CD4-positive, alpha-beta T cell treated with Interleukin-1 beta for 1 hour (primary cell): Measurements from ENCODE around the gene OTULIN.

Experiments used
- DNase-seq, 2 donors: peaks; one replicate each; pipeline ENCODE4 v3.0.0-alpha.2; 2020 to 2022

Gene OTULIN

DNA sequence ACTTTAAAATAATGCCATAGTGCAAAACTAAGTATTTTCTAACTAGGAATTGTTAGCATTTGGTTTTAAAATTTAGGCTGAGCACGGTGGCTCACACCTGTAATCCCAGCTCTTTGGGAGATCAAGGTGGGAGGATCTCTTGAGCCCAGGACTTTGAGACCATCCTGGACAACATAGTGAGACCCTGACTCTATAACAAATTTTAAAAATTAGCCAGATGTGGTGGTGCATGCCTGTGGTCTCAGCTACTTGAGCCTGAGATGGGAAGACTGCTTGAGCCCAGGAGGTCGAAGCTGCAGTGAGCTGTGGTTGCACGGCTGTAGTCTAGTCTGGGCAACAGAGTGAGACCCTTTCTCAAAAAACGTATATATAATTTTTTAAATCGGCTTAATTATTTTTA is 4.9 kb downstream of the OTULIN start:
- DNase-seq: no peak

- peak in 1 of 2 donors; percentile 18 for DNase-seq
Measured at GRCh38 chr5:14669975-14670374, 5.5 kb downstream of the OTULIN start.

DNA sequence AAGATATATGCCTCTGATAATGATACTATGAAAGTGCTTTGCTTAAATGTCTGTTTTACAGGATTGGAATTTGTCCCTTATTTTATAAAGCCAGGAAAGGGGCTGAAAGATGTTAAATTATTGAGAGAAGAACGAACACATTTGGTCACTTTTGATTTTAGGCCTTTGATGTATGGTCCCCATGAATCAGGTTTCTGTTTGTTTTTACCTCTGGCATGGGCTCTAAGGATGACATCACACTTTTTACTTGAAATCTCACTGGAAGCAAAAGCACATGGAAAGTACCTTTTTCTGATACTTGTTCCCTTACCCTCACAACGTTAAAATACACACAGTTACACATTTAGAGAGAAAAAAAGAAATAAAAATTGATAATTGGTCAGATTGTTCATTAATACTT is 6.9 kb downstream of the OTULIN start:
- peak in 1 of 2 donors; percentile 59 for DNase-seq

GRCh38 chr5:14672082-14672481 is 7.6 kb downstream of the OTULIN start:
- DNase-seq: no peak

GRCh38 chr5:14672484-14673394 is 8.2 kb downstream of the OTULIN start:
- DNase-seq: no peak

GRCh38 chr5:14673443-14673842 is 8.9 kb downstream of the OTULIN start:
- no peak for DNase-seq

- no peak for DNase-seq
Measured at GRCh38 chr5:14674983-14675854, 10.7 kb downstream of the OTULIN start.

DNA sequence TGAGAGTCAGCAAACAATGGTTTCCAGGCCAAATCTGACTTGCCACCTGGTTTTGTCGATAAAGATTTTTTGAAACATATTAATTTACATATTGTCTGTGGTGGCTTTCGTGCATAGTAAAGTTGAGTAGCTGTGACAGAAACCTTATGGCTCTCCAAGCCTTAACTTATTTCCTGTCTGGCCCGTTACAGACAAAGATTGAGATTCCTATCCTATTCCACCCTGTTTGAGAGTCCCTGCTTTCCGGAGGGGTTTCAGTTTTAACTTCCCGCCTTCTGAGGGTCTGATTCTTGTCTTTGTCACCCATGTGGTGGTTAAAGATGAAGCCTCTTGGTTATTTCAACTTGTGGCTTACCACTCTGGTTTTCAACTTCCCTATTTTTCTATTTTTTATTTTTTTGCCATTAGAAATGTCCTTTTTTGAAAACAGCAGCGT is 11.4 kb downstream of the OTULIN start:
- peak in 1 of 2 donors; percentile 34 for DNase-seq

- peak in 1 of 2 donors; percentile 19 for DNase-seq
Measured at GRCh38 chr5:14676320-14676719, 11.8 kb downstream of the OTULIN start.

- DNase-seq: no peak
Measured at GRCh38 chr5:14678773-14679334, 14.3 kb downstream of the OTULIN start.

DNA sequence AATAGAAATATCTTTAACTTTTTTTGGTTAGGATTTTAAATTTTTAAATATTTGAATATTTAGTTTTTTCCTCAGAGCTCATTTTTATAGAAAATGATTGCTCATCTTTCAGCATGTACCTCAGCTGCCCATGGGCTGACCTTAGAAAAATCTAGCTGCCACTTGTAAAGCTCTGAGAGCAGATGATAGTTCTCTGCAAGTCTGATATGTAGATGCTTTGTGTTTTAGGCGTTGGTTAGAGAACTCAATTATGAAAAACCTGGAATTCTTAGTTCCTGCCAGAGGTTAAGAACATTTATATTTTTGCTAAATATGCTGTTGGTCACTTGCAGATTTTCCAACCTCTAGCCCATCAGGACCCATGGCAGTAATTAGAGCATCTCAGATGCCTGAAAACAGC is 15.1 kb downstream of the OTULIN start:
- no peak for DNase-seq

GRCh38 chr5:14681236-14681752 is 16.8 kb downstream of the OTULIN start:
- no peak for DNase-seq

DNA sequence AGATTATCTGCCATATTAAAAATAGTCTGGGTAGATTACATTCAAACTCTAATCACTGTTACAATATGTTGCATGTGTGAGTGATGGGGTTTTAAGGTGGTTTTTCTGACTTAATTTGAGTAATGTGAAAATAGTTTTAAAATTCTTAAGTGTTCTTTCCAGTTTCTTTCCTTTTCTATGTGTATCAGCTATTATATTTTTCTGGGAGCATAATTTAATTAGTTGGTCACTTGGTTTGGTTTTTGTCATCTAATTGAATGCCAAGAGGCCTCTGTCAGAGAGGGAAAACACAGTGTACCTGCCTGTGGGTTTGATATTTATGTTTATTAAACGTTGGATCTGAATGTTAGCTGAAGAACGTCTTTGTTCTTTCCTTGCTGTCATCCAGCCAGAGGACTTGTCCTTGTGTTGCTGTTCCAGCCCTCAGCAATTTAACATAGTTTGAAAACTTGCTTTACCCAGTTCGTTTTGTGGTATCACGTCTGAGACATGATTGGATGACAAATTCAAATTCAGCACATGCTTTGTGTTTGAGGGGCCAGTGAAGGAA is 19.5 kb downstream of the OTULIN start:
- no peak for DNase-seq

- DNase-seq: no peak
Measured at GRCh38 chr5:14684757-14685156, 20.2 kb downstream of the OTULIN start.

DNA sequence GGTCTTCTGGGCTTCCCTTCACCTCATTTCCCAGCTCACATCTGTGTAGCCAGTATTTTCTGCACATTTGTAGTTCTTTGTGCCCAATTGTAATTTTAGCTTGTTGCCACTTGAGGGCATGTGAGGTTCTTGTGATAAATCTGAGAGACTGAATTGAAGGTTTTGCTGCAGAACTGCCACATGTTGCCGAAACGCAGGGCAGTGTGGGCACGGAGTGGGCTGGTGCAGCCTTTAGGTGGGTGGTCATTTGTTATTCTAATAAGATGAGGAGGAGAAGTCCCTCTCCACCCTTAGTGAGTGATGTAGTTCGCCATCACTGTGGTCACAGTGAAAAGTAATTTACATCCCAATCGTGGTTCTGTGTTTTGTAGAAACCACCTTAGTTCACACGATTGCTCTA is 21.2 kb downstream of the OTULIN start:
- peak; percentile 27 to 71 for DNase-seq

GRCh38 chr5:14686517-14686916 is 22.0 kb downstream of the OTULIN start:
- no peak for DNase-seq

- DNase-seq: no peak
Measured at GRCh38 chr5:14687023-14687665, 22.6 kb downstream of the OTULIN start.

DNA sequence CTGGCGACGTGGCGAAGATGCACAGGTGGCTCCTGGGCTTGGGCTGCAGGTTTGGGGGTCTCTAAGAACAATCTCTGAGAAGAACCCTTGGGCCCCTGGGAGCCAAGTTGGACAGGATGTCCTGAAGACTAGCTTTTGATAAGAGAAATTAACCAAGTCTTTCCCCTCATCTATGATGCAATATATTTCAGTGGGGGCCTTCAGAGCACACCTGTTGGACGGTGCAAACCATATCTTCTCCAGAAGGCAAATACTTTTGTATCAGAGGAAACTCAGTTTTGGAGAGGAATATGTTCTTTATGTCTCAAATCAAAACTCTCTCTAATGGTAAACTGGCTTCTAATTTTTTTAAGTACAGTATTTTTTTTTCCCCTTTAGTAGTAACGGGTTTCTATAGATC is 28.6 kb downstream of the OTULIN start:
- no peak for DNase-seq

- no peak for DNase-seq
Measured at GRCh38 chr5:14695152-14695551, 30.6 kb downstream of the OTULIN start.

DNA sequence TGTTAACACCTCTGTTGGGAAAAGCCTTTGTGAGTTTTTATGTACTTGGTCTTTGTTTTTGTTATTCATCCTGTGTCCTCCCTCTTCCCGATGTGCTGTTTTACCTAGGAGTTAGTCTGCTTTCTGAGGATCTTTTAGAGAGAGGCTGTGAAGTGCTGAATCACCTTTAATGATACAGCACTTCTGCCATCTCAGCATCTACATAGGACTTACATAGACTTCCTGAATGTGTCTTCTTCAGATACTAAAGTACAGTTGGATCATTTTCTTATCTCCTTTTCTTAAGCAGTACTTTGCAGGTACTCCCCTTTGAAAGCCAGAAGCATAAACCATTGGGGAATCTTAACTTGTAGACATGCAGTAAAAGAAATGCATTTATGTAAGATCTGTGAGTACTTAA is 31.5 kb downstream of the OTULIN start:
- DNase-seq: no peak

DNA sequence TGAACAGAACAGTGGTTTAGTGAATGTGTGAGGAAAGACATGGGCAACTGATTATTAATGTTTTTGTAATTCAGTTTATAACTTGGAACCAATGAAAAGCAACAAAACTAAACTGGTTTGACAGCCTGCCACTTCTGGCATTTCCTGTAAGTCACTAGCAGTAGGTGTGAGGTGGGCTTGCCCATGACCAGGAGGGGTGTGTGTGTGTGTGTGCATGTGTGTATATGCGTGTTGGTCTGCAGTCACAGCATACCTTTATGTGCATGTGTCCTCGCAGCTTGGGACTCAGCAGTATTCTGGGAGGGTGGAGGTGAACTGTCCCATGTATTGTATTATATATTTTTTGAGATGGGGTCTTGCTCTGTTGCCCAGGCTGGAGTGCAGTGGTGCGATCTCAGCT is 32.3 kb downstream of the OTULIN start:
- no peak for DNase-seq

- no peak for DNase-seq
Measured at GRCh38 chr5:14698495-14698894, 34.0 kb downstream of the OTULIN start.
